Measurements from ENCODE around the gene ZNF554. TPM values are rescaled to one million over a fixed set of nuclear protein-coding genes. Genes with fewer than 3 reads are reported as not detected.

The ZNF554 gene
- polyA plus RNA-seq, 1 of the 3 experiments (the other 2 are of a cell fraction), result 1.7 TPM

- TF ChIP-seq CHD2 (IDR thresholded peaks at IDR 0.05; ENCODE audit: low read length, partially characterized antibody) (peak; percentile 93), RCOR1 (IDR thresholded peaks at IDR 0.05; ENCODE audit: low read length) (peak; percentile 70), FOSL2 (IDR thresholded peaks at IDR 0.05; ENCODE audit: borderline replicate concordance, low read depth) (no peak), MXI1 (IDR thresholded peaks at IDR 0.05; ENCODE audit: low read depth, low read length) (no peak), ZBTB33 (IDR thresholded peaks at IDR 0.05; ENCODE audit: borderline replicate concordance, low read depth) (no peak), TCF12 (IDR thresholded peaks at IDR 0.05) (no peak; the same call in 1 of the 2 replicates), NFIC (IDR thresholded peaks at IDR 0.05; ENCODE audit: borderline replicate concordance) (no peak), RXRA (IDR thresholded peaks at IDR 0.05; ENCODE audit: borderline replicate concordance, low read depth) (no peak)
- TF ChIP-seq, protein P1, sequence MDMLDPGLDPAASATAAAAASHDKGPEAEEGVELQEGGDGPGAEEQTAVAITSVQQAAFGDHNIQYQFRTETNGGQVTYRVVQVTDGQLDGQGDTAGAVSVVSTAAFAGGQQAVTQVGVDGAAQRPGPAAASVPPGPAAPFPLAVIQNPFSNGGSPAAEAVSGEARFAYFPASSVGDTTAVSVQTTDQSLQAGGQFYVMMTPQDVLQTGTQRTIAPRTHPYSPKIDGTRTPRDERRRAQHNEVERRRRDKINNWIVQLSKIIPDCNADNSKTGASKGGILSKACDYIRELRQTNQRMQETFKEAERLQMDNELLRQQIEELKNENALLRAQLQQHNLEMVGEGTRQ (IDR thresholded peaks at IDR 0.05; ENCODE audit: borderline replicate concordance, low read depth, low read length), result no peak
Measured at GRCh38 chr19:2819540-2820111, at the start of gene ZNF554 (continued).

DNA sequence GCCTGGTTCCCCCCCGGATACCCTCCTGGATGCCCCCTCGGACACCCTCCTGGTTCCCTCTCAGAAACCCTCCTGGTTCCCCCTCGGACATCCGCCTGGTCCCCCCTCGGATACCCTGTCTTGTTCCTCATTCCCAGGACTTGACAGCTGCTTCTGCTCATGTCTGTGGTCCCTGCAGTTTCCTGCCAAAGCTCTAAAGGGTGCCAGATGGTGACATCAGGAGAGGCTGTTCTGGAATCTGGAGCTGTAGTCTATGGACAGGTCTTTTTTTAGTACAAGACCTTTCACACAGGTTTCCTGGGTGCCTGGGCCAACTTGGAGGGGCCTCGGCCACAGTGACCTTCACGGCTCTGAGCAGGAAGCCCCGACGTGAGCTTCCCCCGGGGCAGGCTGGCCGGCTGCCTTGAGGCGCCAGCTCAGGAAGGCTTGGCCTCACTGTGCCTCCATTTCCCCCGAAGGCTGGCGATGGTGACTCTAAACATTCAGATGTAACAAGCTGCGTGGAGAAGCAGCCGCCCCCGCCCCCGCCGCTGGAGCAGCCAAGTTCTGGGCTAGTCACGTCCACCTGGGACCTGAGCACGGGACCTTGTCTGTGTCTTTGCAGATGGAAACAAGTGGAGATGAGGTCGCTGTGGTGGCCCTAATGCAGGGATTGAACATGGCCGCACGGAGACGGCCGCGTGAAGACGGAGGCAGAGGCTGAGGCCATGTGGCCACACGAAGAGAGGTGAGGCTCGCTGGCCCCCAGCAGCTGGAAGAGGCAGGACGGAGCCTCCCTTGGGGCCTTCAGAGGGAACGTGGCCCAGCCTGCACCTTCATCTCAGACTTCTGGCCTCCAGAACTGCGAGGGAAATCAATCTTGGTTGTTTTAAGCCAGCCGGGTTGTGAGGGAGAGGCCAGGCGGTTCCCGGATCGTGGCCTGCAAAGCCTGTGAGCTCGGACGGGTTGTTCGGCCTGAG lies 49.3 kb upstream of the ZNF554 start:
- POLR2A ChIA-PET, result interaction anchor here (0.7 kb wide), 1 partner anchor 13 kb away, joined by 3 read pairs; the partner anchor contains the start of gene SGTA
- H3K27ac ChIP-seq (ENCODE audit: low read depth in 2 of 2, low read length in 1 of 2), result no peak overlapping the region
- CTCF ChIA-PET, result interaction anchor here (0.7 kb wide), 1 partner anchor 1509 kb away, joined by 3 read pairs; the partner anchor contains the start of gene SHD
- peaks cover 52% of the 10 kb centered on the region for H4K20me1 ChIP-seq (ENCODE audit: insufficient read depth)
- H3K4me2 ChIP-seq, result no peak overlapping the region
- no peak overlapping the region for H3K4me3 ChIP-seq (ENCODE audit: low read depth in 2 of 2, low read length in 1 of 2)
- no peaks in the 10 kb centered on the region for H3K9me2 ChIP-seq
- no peak overlapping the region for H2AFZ ChIP-seq (ENCODE audit: low read depth)
- no peak for TF ChIP-seq RAD21 (IDR thresholded peaks at IDR 0.05; ENCODE audit: low read length)
- DNase-seq, result no peak
- H3K4me1 ChIP-seq (ENCODE audit: control insufficient read depth in 1 of 2, insufficient read depth in 2 of 2, low read depth in 1 of 2, low read length in 1 of 2), result no peaks in the 10 kb centered on the region
- 88% methylated on average over 25 of the region's 40 CpGs for WGBS (ENCODE audit: low lambda C conversion rate)
- no peaks in the 10 kb centered on the region for H3K9me3 ChIP-seq
- peaks cover 0 to 36% of the 10 kb centered on the region in 2 experiments for H3K36me3 ChIP-seq (replicated peaks in 1 of 2; ENCODE audit: control insufficient read depth in 1 of 2, insufficient read depth in 2 of 2, low read length in 1 of 2)
- H3K9ac ChIP-seq, result no peak overlapping the region
- H3K27me3 ChIP-seq (ENCODE audit: insufficient read depth), result no peaks in the 10 kb centered on the region
- H3K79me2 ChIP-seq (ENCODE audit: insufficient read depth), result peaks cover 59% of the 10 kb centered on the region
- H3F3A ChIP-seq (replicated peaks; ENCODE audit: insufficient read depth), result no peaks in the 10 kb centered on the region
